Neural cell (in vitro differentiated cells): ENCODE results near the gene TAF1A. TPM values are rescaled to one million over a fixed set of nuclear protein-coding genes. Genes with fewer than 3 reads are reported as not detected.

Source experiments
- H2AFZ ChIP-seq: fragments of 200-600, 300-800 bp; sonication (generic), shearing (Covaris generic); 2 replicates; pipeline ENCODE4 v1.6.0; 2014; ENCODE audit warnings: low read depth, mild to moderate bottlenecking, antibody characterized with exemption, low read length, moderate library complexity
- H3F3A ChIP-seq: fragments of 200-600 bp; shearing (Covaris generic); 2 replicates; pipeline ENCODE4 v1.6.1; 2016; ENCODE audit warnings: mild to moderate bottlenecking, moderate library complexity, mixed read lengths, antibody characterized with exemption, low read length; ENCODE audit not compliant: insufficient read depth, poor library complexity, severe bottlenecking
- H3K27ac ChIP-seq: fragments of 200-600, 300-800 bp; sonication (generic), shearing (Covaris generic); 2 replicates; pipeline ENCODE4 v1.5.1; 2014; ENCODE audit warnings: mild to moderate bottlenecking, low read length, moderate library complexity
- H3K27me3 ChIP-seq: fragments of 300-800, 200-600 bp; sonication (generic), shearing (Covaris generic); 2 replicates; pipeline ENCODE4 v1.6.0; 2014; ENCODE audit warnings: mild to moderate bottlenecking, low read depth, low read length, moderate library complexity; ENCODE audit not compliant: insufficient read depth
- H3K36me3 ChIP-seq: fragments of 300-800, 200-600 bp; sonication (generic), shearing (Covaris generic); 2 replicates; pipeline ENCODE4 v1.5.1; 2014; ENCODE audit warnings: mild to moderate bottlenecking, antibody characterized with exemption, low read length, moderate library complexity; ENCODE audit not compliant: insufficient read depth
- H3K4me2 ChIP-seq: fragments of 300-800, 200-600 bp; sonication (generic), shearing (Covaris generic); 2 replicates; pipeline ENCODE4 v1.6.0; 2014; ENCODE audit warnings: mild to moderate bottlenecking, low read length
- H3K4me3 ChIP-seq: fragments of 300-800, 200-600 bp; sonication (generic), shearing (Covaris generic); 2 replicates; pipeline ENCODE4 v1.5.1; 2014; ENCODE audit warnings: mild to moderate bottlenecking, low read length, moderate library complexity
- H3K79me2 ChIP-seq: fragments of 200-600 bp; shearing (Covaris generic); replicated peaks from 2 replicates; pipeline ENCODE4 v1.6.0; 2014; ENCODE audit warnings: mild to moderate bottlenecking, low read length, moderate library complexity; ENCODE audit not compliant: insufficient read depth
- H3K9ac ChIP-seq: fragments of 300-800, 200-600 bp; sonication (generic), shearing (Covaris generic); 2 replicates; pipeline ENCODE4 v1.6.1; 2016; ENCODE audit warnings: mild to moderate bottlenecking, low read length, mixed read lengths
- H3K9me2 ChIP-seq: fragments of 200-600 bp; shearing (Covaris generic); 2 replicates; pipeline ENCODE4 v1.6.1; 2016; ENCODE audit warnings: mild to moderate bottlenecking, low read length, mixed read lengths; ENCODE audit not compliant: insufficient read depth
- H3K9me3 ChIP-seq: fragments of 200-600, 300-800 bp; sonication (generic), shearing (Covaris generic); 2 replicates; pipeline ENCODE4 v1.6.1; 2016; ENCODE audit warnings: mild to moderate bottlenecking, mixed run types, low read length, moderate library complexity, mixed read lengths
- H4K20me1 ChIP-seq: fragments of 200-600 bp; shearing (Covaris generic); 2 replicates; pipeline ENCODE4 v1.6.1; 2016; ENCODE audit warnings: mild to moderate bottlenecking, mixed run types; ENCODE audit not compliant: insufficient read depth
- CTCF ChIP-seq: fragments of 450-650 bp; IDR thresholded peaks from 2 replicates; pipeline ENCODE4 v1.5.1; 2014; ENCODE audit warnings: antibody characterized with exemption, mild to moderate bottlenecking, moderate library complexity; ENCODE audit not compliant: poor library complexity, severe bottlenecking
- EP300 ChIP-seq: fragments of 450-650 bp; conservative IDR thresholded peaks from 2 replicates; pipeline ENCODE4 v1.6.1; 2014; ENCODE audit warnings: antibody characterized with exemption, mild to moderate bottlenecking, moderate library complexity; ENCODE audit not compliant: poor library complexity, severe bottlenecking
- EZH2 ChIP-seq: fragments of 200-600, 300-800 bp; shearing (Covaris generic), sonication (generic); IDR thresholded peaks from 2 replicates; pipeline ENCODE4 v1.6.1; 2014; ENCODE audit warnings: antibody characterized with exemption, low read length, borderline replicate concordance, mild to moderate bottlenecking; ENCODE audit not compliant: insufficient read depth, poor library complexity, severe bottlenecking
- MXI1 ChIP-seq: fragments of 450-650 bp; conservative IDR thresholded peaks from 2 replicates; pipeline ENCODE4 v1.6.1; 2014; ENCODE audit warnings: antibody characterized with exemption, mild to moderate bottlenecking; ENCODE audit not compliant: poor library complexity, severe bottlenecking
- POLR2AphosphoS5 ChIP-seq: IDR thresholded peaks from 2 replicates; pipeline ENCODE4 v1.6.1; 2012
- RAD21 ChIP-seq: fragments of 450-650 bp; conservative IDR thresholded peaks from 2 replicates; pipeline ENCODE4 v1.6.1; 2014; ENCODE audit warnings: antibody characterized with exemption, mild to moderate bottlenecking, moderate library complexity
- REST ChIP-seq: IDR thresholded peaks from 2 replicates; pipeline ENCODE4 v1.6.1; 2012; ENCODE audit warnings: borderline replicate concordance
- SMC3 ChIP-seq: fragments of 450-650 bp; conservative IDR thresholded peaks from 2 replicates; pipeline ENCODE4 v1.6.1; 2014; ENCODE audit warnings: antibody characterized with exemption, mild to moderate bottlenecking, moderate library complexity; ENCODE audit not compliant: poor library complexity
- TAF1 ChIP-seq: IDR thresholded peaks from 2 replicates; pipeline ENCODE4 v1.6.1; 2012; ENCODE audit warnings: low read depth
- polyA plus RNA-seq: library from polyadenylated mRNA; depleted of rRNA; stranded (reverse); fragments of >200 nt; gene quantifications from 2 replicates; pipeline ENCODE4 v1.2.3, GENCODE V29; 2014

The TAF1A gene
- polyA plus RNA-seq, 1 donor from 2014 or later = 25.5 TPM

- TF ChIP-seq CTCF = no peak
- no peak for TF ChIP-seq EZH2
- TF ChIP-seq REST = no peak
- TF ChIP-seq EP300 = no peak
- no peak for TF ChIP-seq RAD21
- TF ChIP-seq SMC3 = no peak
- no peak for TF ChIP-seq MXI1
- no peak for TF ChIP-seq TAF1
- no peak for TF ChIP-seq POLR2AphosphoS5
- H3K27ac ChIP-seq = no peak overlapping the region
- H3K4me3 ChIP-seq = peak overlapping the region; percentile 78
- H3K9me3 ChIP-seq = no peaks in the 10 kb centered on the region
- no peak overlapping the region for H3K9ac ChIP-seq
- no peaks in the 10 kb centered on the region for H4K20me1 ChIP-seq
- peaks cover 15% of the 10 kb centered on the region for H3K79me2 ChIP-seq
- H3K36me3 ChIP-seq = peaks cover 5% of the 10 kb centered on the region
- H3F3A ChIP-seq = no peaks in the 10 kb centered on the region
- H3K4me2 ChIP-seq = peak overlapping the region; percentile 68
- no peaks in the 10 kb centered on the region for H3K27me3 ChIP-seq
- H3K9me2 ChIP-seq = no peaks in the 10 kb centered on the region
- H2AFZ ChIP-seq = no peak overlapping the region
Measured at GRCh38 chr1:222588135-222588534, 1.6 kb downstream of the TAF1A start.

- Histone ChIP-seq H3K9me3 (no peaks in the 10 kb centered on the region), H3F3A (no peaks in the 10 kb centered on the region)
- no peak for TF ChIP-seq CTCF
- TF ChIP-seq REST = no peak
- TF ChIP-seq MXI1 = no peak
- TF ChIP-seq SMC3 = no peak
- no peak for TF ChIP-seq RAD21
- no peak for TF ChIP-seq EP300
- no peak for TF ChIP-seq POLR2AphosphoS5
- TF ChIP-seq EZH2 = no peak
- no peak for TF ChIP-seq TAF1
Measured at GRCh38 chr1:222586842-222587241, 2.9 kb downstream of the TAF1A start.

More at GRCh38 chr1:222586842-222587241, 2.9 kb downstream of the TAF1A start:
- Histone ChIP-seq H2AFZ (no peak overlapping the region), H3K4me3 (no peak overlapping the region), H3K4me2 (no peak overlapping the region), H3K27me3 (no peaks in the 10 kb centered on the region), H4K20me1 (no peaks in the 10 kb centered on the region), H3K9ac (no peak overlapping the region), H3K9me2 (no peaks in the 10 kb centered on the region), H3K36me3 (peaks cover 9% of the 10 kb centered on the region), H3K79me2 (peaks cover 15% of the 10 kb centered on the region), H3K27ac (no peak overlapping the region)
